Iris pigment epithelial cell (primary cell): ENCODE results near the gene MAGEF1.
"Not testable (repeated sequence)": the region's sequence is repeated elsewhere in the genome, so short reads cannot be mapped to it uniquely, and the experiment has no call there.

ENCODE experiments used
- DNase-seq: peaks from one replicate; pipeline ENCODE4 v3.0.0-alpha.2; 2011; ENCODE audit warnings: low read depth

Gene MAGEF1

DNA sequence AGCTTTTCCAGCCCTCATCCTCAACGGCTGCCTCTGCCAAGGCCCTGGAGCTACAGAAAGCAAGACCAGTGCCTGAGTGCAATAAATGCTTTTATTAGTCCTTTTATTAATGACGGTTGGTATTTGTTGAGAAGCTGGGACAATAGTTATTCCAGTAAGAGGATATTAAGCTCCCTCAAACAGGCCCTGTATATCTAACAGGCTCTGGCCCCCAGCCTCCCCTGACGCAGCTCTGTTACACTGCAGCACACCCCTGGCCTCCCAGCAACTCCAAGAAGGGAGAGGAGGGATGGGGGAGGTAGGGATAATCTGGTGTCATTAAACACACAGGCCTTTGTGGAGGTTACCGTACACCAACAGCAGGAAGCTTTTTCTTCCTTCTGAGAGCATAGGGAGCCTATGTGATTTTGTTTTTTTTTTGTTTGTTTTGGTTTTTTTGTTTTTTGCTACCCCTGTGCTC is 30.8 kb upstream of the MAGEF1 start:
- no peak for DNase-seq

DNA sequence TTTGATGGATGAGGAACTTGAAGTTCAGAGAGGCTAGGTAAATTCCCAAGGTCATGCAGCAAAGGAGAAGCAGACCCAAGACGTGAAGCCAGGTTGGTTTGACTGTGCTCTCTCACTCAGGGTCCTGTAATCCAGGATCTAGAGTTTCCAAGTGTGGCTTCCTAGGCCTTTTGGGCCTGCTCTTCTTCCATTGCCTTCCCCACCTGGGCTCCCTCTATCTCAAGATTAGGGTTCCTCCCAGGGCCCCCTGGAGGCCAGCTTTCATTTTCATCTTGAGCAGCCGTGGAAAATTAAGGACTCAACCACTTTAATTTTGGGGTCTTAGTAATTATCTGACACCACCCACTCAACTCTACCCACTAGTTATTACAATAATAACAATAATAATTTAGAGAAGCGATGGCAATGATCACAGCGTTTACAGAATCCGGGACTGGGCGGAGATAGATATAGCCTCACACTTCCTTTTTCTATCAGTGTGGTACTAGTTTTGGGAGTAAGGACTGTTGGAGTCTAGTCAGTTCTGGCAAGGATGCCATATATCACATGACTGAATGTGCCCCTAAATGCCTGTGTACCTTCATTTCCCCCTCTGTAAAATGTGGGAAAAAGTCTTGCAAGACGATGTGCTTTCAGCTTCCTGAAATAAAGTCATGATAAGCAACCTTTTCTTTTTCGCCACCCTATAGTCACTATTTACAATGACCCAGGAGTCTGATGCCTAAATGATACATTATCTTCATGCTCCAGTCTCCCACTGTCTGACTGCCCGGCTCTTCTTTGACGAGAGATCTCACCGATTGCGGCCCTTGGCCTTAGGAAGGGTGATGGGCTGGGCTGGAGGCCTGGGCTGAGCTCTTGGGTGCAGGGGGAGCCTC is 30.2 kb upstream of the MAGEF1 start:
- DNase-seq: no peak

DNA sequence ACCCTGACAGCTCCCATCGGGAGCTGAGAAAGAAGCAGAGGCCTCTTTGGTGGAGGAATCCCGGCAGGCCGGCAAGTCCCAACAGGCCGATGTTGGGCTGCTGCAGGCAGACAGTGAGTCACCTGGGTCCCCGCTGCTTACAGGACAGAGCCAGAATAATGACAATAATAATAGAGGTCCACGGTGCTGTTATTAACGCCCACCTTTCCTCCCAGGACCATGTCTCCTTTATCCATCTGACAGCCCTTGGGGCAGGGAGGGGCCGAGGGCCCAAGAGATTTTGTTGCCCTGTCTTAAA is 29.3 kb upstream of the MAGEF1 start:
- no peak for DNase-seq

DNA sequence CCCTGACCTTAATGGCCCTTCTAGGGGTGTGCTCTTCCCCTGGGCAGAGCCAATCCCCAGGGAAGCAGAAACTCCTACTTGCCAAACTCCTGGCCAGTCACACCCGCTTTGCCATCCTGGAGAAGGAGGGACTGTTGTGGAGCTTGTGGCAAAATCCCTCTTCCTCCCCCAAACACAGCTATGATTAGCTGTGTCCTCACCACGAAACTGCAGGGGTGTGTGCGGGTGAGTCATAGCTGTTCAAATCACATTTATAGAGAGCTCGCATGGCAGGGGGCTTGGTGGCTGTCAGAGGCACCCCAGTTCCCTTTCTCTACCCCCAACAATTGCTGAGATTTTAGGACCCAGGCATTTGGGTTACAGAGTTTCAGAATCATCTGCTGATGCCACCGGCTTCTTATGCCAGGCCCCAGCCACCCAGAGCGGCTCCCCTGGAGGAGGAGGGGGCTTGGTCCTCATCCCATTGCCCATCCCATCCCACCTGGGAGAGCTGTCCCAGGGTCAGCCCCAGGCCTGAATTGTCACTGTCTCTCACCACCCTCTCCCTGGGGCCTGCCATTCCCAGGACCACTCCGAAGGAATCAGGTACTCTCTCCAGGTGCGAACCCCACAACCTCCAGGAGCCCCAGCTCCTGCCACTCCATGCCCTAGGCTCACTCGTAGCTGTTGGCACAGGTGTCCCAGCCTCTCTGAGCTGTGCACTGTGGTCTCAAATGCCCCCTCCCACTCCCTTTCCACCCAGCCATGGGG is 28.8 kb upstream of the MAGEF1 start:
- DNase-seq: peak; percentile 30

DNA sequence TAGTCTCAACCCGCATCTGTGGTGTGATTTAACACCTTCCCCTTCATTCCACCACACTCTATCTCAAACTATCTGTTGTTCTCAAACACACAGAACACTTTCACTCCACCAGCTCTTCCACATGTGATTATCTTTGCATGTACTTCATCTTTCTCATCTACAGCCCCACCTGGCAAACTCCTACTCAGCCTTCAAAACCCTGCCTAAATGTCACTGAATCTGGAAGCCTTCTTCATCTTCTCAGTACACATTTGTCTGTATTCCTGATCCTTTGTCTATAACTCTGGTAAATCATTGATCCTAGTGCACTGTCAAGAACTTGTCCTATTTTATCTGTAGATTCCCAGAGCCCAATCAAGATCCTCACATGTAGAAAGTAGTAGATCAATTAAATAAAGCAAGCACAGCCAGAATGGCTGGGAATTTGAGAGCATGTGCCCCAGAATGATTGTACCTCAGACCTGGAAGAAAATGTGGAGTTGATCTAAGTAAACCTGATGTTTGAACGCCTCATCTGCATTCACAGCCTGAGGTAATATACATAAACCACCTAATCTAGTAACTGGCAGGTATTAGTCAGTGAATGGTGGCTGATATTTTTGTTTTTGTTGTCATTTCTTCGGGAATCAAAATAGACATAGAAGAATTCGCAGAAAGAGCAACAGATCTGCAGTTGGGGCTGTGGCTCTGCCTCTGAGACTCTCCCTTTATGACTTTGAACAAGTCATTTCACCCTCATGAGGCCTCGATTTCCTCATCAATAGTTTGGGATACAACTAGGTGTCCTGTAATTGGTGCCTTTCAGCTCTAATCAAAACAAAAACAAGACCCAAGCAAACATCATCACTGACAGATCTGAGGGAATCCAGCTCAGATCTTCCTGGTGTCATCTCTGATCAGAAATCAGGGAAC is 28.0 kb upstream of the MAGEF1 start:
- no peak for DNase-seq

DNA sequence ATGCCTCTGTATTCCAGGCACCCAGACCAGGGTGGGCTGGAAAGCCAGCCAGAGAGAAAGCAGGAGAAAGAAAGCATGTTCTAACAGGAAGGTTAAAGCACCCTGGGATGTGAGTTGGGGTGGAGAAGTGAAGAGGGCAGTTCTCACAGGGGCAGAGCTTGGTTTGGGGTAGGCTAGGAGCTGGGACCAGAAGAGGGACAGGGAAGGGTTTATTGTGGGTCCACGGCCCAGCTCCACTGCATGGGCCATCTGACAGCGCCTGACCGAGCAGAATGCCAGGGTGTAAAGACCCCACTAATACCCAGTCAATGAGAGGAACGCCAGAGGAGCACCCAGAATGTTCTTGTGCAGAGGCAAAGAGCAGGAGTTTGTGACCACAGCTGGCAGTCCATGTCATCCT is 27.1 kb upstream of the MAGEF1 start:
- DNase-seq: no peak

DNA sequence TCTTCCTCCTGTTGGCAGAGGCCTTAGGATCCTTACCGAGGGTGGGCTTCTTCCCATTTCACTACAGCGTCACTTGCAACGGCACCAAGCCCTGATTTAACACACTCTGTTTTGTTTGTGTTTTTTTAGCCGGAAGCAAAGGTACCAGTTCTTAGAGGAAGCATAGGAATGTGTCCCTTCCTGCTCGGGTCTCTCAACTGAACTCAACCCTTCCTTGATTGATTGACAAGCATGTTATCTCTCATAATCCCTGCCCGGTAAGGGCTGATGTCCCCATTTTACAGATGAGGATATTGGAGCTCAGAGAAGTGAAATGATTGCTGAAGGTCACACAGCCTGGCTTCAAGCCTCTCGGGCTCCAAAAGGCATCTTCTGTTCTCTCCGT is 26.6 kb upstream of the MAGEF1 start:
- no peak for DNase-seq

DNA sequence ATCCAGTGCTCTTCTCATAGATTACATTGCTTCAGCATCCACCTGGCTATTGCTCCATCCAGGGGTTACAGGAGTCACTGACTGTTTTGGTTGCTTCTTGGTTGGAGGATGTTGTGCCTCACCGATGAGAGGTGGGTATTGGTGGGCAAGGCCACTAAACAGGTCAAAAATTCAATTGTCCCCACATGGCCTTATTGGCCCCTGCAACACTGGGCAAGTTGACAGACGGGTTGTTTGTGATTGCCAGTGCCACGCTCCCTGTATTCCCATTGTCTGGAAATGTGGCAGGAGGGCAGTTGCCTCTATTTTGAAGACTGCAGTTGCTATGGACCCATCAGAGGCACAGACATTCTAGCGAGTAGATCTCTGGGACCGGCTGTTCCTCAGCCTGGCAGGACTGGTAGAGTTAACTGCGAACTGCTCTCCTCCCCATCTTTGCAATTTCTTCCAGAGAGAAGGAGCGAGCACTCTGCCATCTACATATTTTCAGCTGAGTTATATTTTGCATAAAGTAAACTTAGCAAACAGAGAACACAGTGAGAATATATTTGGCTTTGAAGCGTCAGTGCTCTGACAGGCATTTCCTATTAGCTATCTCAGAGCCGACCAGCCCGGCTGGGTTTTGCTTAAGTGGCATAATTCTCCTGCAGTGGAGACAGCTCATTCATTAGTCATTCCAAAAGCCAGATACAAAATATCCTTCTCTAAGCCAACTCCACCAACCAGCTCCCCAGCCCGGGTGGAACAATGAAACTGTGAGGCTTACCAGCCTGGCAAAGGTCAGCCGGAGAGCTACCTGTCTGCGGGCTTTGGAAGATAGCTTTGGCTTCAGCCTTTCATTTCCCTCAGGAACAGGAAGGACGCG is 26.0 kb upstream of the MAGEF1 start:
- peak; percentile 78 for DNase-seq

DNA sequence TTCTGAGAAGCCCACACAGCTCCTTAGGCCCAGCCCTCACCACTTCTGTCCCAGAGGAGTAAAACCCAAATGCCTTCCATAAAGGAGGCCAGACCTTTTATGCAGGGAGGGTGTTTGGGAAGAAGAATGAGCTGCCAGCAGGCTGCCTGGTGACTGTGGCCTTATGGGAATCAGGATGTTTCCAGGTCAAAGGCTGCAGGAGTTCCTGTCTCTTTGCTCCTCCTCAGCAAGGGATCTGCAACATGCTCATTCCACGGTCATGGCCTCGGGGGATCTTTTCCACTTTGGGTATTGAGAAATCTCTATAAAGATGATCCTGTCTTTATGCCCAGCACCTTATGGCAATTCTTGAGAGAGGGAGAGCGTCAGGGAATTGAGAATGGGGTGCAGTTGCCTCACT is 25.2 kb upstream of the MAGEF1 start:
- no peak for DNase-seq

DNA sequence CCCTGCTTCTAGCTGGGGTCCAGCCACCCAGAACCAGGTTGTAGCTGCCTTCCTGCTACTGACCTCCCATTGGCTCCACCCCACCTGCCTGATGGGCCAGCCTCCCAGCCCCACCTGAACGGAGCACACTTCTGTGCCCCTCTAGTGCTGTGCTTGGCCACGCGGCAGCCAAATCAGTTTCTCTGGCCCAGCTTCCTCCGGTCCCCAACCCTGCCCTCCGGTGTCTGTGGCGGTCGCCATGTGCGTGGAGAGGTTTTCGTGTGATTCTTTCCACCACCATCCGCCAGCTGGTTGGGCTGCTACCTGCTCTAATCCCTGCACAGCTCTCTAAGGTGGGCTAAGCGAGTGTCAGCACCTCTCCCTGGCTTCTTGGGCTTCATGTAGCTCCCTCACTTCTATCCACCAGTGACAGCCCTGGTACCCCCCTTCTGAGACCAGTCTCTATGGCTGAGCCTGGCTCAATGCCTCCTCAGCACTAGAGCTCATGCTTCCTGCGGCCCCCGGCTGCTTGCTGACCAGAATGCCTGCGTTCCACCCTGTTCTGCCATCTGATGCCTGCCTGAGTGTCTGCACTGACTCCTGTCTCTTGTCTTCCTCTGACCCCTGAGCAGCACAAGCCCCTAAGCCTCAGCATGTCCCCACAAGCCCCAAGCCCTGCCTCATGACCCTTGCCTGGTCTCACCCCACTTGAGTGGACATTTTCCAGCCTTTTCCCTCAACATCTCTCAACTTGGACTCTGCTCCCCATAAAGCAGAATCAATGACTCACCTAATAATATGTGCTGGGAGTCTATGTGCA is 23.2 kb upstream of the MAGEF1 start:
- DNase-seq: no peak

DNA sequence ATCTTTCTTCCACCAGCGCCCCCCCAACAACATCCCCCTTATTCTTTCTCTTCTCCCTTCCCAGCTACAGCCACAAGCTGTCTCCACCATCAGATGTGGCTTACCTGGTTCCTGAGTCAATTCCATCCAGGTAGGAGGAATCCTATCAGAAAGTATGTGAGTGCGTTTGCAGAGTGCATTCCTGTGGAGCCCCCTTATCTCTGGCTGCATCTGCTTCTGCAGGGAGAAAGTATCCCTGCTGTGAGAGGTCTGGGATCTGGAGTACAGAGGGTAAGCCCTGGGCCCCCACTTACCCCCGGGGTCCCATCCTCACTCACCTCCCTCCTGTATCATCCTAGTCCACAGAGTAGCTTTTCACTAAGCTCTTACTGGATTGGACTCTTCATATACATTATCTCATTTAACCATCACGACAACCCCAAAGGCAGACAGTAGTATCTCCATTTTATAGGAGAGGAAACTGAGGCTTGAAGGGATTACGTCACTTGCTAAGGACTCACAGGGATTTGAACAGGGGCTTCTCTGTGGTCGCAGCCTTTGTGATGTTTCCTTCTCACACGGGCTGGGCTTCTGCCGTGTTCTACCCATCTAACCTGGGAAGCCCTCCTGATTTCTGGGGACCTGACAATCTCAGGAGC is 22.2 kb upstream of the MAGEF1 start:
- DNase-seq: no peak

DNA sequence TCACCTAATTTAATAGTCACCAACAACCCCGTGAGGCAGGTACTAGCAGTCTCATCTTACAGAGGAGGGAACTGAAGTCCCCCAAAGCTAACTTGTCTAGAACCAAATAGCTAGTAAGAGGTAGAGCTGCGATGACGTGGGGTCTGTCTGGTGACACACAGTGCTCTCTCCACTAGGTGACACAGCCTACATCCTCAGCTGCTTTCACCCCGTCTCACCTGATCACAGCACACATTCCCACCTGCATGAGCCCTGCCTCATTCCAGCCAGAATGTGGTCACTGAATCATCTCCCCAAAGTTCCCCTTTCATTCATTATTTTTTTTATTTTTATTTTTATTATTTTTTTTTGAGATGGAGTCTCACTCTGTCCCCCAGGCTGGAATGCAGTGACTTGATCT is 21.3 kb upstream of the MAGEF1 start:
- no peak for DNase-seq

DNA sequence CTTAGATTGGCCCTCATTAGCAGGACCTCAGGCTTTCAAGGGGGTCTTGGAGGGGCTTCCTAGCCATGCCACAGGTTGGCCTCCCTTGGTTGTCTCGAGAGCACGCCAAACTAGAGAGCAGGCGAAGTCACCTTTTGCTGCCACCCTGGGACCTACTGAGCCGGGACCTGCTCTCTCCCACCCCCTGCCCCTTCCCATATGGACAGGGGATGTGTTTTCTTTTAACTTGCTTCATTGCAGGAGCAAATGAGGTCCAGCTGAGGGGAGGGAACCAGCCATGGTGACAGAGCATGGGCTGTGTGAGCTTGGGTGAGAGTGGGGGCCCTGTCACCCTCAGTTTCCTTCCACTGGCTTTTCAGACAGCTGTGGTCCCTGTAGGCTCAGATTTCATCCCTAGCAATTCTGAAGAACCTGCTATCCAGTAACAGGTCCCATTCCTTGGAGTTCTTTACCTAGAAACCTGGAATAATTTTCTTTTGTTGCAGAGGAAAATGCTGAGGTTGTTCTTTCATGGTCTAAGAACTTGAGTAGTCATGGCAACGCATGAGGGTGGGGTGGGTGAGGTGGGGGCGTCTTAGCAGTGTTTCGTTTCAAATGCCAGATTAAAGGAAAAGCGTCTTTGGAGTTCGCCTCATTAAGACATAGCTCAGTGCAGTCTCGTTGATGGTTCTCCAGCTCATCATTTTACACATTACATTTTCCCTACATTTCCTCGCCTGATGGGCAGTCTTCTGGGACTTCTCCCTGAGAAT is 20.1 kb upstream of the MAGEF1 start:
- DNase-seq: no peak

DNA sequence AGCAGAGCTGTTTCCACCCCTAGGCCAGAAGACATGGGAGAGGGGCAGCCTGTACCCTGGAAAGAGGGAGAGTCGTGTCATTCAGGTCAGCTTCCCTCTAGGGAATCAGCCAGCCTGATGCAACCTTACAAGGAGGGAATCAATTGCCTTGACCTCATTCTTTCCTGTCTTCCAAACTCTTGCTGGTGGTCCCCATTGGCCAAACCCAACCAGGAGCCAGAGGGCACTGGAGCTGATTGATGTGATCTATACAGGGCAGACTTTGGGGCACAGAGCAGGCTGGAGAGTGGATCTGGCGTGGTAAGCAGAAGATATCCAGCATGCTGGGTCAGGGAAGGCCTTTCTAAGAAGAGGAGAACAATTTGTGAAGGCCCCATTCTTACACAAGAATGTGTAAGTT is 19.1 kb upstream of the MAGEF1 start:
- DNase-seq: no peak

DNA sequence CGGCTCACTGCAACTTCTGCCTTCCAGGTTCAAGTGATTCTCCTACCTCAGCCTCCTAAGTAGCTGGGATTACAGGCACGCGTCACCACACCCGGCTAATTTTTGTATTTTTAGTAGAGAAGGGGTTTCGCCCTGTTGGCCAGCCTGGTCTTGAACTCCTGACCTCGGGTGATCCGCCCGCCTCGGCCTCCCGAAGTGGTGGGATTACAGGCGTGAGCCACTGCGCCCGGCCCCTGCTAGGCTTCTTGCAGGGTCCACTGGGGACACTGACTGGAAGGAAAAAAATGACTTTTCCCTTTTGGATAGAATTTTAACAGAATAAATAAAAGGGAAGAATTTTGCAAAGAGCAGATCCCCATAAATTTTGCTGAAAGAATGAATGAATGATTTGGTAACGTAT is 17.3 kb upstream of the MAGEF1 start:
- not testable (repeated sequence) for DNase-seq

DNA sequence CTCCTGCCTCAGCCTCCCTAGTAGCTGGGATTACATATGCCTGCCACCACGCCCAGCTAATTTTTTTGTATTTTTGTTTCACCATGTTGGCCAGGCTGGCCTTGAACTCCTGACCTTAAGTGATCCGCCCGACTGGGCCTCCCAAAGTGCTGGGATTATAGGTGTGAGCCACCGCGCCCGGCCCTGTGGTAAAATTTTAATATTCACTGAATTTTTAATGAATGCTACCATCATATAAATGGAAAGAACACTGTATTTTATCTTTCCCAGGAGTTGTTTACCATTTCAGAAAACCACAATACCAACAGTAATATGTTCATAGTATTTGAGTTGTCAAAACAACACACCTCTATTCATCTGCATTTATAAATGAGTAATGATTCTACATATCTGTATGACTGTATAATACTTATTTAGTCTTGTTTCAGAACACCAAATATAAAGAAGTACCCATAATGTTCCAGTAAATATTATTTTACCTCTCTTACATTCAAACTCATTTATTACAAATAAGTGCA is 16.2 kb upstream of the MAGEF1 start:
- DNase-seq: no peak

DNA sequence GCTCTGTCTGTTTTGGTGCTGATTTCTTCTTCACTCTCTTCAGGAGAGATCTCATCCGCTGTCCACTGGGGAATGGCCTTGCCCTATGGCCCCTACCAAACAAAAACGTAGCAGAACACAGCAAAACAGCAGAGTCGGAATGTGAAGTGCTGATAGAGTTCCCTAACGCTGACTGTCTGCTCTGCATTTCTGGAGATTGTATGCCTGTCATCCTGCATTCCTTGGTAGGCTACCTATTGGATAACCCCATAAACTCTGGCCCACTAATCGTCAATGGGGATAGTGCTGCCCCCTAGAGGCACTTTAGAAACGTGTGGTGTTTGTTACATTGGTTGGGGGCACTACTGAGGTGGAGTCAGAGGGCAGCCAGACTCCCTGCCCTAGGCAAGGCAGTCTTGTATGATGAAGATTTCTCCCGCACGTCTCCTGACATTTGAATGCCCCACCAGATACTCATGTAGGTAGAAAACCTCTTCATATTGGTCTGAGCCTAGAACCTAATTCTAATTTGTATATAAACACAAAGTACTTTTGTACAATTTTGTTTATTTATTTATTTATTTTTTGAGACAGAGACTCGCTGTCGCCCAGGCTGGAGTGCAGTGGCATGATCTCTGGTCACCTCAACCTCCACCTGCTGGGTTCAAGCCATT is 15.6 kb upstream of the MAGEF1 start:
- DNase-seq: peak; percentile 63

DNA sequence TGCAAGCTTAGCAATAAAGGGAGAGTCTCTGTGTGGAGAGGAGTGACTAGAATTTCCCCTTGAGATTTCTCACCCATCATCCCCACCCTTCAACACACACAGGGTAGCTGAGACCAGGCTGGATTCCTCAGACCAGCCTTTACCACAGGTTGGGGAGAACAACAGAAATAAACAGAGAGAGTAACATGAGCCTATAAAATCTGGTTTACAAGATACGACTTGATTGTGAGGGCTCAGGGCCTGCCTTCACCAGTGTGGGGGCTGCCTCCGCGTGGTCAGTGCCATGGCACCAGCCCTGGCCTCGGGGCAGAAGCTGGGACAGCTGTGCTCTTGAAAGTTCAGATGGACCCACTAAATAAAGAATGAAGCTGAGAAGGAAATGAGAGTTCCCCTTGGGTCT is 14.6 kb upstream of the MAGEF1 start:
- no peak for DNase-seq
